Measurements from ENCODE around the gene MARCHF2.

The MARCHF2 gene

DNA sequence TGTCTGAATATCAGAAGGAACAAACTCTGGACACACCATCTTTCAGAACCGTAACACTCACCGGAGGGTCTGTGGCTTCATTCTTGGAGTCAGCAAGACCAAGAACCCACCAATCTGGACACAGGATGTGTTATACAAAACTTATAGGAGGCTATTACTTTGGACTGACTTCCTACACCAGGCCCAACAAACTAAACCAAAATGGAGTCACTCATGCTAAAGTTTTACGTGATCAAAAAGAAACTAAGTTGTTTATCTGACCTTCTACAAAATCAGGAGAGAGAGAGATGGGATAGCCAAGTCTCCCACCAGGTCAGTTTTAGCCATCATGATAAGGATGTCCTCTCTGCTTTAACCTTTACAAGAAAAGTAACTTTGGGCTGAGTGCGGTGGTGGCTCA is 26.1 kb upstream of the MARCHF2 start:
- FAIRE-seq: no peak
- no peak for DNase-seq (ENCODE audit: insufficient read length, low spot score)

DNA sequence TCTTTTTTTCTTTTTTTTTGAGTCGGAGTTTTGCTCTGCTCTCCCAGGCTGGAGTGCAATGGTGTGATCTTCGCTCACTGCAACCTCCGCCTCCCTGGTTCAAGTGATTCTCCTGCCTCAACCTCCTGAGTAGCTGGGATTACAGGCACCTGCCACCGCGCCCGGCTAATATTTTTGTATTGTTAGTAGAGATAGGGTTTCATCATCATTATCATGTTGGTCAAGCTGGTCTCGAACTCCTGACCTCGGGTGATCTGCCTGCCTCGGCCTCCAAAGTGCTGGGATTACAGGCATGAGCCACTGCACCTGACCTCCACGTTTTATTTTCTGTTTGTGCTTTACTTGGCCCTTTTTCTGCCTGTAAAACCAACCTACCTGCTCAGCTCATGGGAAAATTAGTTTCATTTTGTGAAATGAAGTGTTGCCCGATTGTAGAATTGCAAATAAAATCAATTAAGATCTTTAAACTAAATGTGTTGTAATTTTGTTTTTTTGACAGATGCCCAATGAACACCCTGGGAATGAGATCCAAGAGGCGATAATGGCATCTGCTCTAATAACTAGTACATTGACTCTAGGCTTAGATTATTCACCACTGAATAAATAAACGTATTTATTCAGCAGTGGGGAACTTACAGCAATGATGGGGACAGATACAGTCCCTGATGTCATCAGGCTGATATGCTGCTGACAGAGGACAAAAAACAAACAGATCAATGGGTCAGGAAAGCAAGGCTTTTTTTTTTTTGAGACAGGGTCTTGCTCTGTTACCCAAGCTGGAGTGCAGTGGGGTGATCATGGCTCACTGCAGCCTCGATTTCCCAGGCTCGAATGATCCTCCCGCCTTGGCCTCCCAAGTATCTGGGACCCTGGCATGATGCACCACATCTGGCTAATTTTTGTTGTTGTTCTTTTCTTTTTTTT is 25.2 kb upstream of the MARCHF2 start:
- no peak for FAIRE-seq
- no peak for DNase-seq (ENCODE audit: insufficient read length, low spot score)

- no peak for DNase-seq (ENCODE audit: insufficient read length, low spot score)
- no peak for FAIRE-seq
Measured at GRCh38 chr19:8388612-8388958, 24.5 kb upstream of the MARCHF2 start.

DNA sequence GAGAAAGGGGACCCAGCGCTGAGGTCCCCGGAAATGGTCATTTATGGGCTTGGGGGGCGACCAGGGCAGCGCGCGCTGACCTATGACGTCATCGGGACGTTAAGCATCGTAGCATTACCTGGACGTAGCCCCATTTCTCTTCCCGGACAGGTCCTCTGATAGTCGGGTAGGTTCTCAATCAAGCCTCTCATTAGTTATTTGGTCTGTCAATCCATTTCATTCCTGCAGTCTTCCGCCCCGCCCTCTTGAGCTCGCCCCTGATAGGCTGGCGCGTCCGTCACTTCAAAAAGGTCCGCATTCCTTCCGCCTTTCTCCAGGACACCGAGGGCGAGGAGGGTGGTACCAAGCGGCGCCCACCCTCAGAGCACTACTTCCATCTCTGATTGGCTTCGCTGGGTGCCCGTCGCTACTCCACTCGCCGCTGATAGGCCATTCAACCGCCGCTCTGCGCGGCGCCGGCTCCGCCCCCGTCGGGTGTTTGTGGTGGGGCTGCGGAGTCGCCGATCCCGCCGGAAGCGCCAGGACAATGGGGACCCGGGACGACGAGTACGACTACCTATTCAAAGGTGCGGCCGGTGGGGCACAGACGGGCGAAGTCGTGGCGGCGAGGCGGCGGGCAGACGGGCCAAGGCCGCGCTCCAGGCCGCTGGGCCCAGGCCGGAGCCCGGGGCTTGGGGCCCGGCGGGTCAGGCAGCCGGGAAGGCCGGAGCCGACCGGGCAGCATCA is 23.1 kb upstream of the MARCHF2 start, which contains the start of gene RAB11B:
RAB11B (plus strand) TSS at position 470 of the 726 bp plus-strand sequence; CDS start at position 527, 57 bp downstream.
- DNase-seq (ENCODE audit: insufficient read length, low spot score) (peak; percentile 100), FAIRE-seq (peak; percentile 98)

GRCh38 chr19:8390617-8390981 is 22.5 kb upstream of the MARCHF2 start:
- peak; percentile 63 for FAIRE-seq

DNA sequence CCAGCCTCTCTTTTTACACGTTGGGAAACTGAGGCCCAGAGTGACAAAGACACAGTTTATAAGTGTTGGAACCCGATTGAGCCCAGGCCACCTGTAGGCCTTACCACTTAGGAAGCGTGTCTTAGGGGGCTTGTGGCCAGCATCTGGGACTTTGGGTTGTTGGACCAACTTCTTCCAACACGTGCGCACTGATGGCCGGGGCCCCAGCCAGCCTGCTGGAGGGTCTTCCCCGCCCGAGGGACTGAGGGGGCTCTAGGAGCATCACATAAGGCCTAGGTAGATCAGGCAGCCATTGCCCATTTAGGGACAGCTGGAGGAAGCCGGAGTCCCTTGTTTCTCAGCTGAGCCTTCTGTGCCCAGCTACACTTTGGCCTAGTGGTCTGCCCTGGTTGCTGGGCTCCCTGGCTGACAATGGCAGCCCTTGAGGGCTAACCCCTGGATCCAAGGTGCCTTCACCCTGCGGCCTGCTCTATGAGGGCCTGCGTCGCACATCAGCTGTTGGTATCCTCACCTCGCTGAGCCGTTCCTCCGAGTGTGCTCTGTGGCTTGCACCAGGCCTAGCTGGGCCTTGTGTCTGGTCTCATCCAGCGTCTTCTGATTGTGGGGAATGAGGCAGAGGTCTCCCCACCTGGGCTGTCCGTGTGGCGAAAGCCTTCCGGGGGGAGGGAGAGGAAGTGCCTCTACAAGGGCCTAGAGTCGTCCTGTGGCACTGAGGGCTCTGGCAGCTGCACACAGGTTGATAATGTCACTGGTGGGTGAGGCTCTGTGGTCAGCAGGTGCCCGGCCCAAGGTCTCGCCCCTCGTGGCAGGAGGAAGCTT is 21.7 kb upstream of the MARCHF2 start:
- no peak for FAIRE-seq
- DNase-seq (ENCODE audit: insufficient read length, low spot score): no peak

More at GRCh38 chr19:8390617-8390981, 22.5 kb upstream of the MARCHF2 start:
- DNase-seq (ENCODE audit: insufficient read length, low spot score): peak; percentile 88

GRCh38 chr19:8392017-8392591 is 21.0 kb upstream of the MARCHF2 start:
- no peak for DNase-seq (ENCODE audit: insufficient read length, low spot score)
- no peak for FAIRE-seq

DNA sequence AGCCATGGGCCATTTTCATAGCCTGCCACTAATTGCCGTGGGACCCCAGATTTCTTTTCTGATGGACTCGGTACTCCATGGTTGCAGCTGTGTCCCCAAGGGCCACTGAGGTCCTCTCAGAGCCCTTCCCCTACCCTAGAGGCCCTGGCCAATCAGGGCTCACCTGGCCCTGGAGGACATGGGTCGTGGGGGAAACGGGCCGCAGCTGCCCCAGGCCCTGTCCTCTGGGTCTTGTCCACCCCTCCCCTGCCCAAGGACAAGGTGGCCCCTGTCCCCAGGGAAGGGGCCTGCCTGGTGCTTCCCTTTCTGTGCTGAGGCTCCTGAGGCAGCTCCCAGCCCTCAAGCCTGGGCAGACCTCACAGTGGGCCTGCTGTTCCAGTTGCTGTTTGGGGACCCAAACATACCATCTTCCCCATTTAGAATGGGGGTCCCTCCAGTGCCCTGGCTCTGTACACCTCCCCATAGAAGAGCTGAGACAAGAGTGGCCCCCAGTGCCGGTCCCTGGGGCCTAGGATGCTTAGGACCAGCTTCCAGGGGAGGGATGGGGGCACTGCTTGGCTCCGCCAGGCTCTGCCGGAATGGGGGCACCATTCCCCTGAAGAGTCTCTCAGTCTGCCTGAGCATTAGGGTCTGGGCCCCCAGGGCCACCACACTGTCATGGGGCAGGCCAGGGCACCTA is 19.8 kb upstream of the MARCHF2 start:
- DNase-seq (ENCODE audit: insufficient read length, low spot score) (no peak), FAIRE-seq (no peak)

DNA sequence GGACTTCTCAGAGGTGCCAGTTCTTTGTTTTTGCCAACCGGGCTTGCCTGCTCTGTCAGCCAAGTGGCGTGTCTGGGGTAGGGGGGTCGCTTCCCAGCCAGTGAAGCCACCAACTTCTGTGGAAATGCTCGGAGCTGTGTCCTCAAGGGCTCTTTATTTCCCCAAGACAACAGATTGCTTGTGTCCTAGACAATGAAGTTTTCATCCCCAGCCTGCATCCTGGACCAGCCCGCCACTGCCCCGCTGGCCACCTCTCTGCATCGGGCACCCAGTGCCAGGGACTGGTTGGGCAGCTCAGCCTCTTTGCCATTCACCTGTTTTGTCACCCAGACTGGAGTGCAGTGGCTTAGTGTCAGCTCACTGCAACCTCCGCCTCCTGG is 19.2 kb upstream of the MARCHF2 start:
- DNase-seq (ENCODE audit: insufficient read length, low spot score): no peak
- no peak for FAIRE-seq

- FAIRE-seq: no peak
- no peak for DNase-seq (ENCODE audit: insufficient read length, low spot score)
Measured at GRCh38 chr19:8395621-8396082, 17.5 kb upstream of the MARCHF2 start.

DNA sequence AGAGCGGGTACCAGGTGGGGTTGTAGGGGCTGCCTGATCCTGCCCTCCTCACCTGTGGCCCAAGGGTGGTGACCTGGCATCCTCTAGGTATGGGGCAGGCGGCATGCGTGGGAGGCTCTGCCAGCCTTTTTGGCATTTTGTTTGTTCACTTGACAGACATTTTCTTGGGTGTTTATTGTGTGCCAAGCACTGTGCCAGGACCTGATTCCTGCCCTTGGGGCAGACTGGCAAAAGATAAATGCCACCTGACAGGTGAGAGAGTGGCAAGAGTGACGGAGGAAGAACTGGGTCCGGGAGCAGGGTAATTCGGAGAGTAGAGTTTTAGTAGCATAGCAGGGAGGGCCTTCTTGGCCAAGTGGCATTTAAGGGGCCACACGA is 16.9 kb upstream of the MARCHF2 start:
- FAIRE-seq: peak; percentile 33

GRCh38 chr19:8396563-8397203 is 16.4 kb upstream of the MARCHF2 start:
- DNase-seq (ENCODE audit: insufficient read length, low spot score): peak; percentile 52
- peak; percentile 76 for FAIRE-seq

More for the DNA sequence above, 16.9 kb upstream of the MARCHF2 start:
- DNase-seq (ENCODE audit: insufficient read length, low spot score): no peak

DNA sequence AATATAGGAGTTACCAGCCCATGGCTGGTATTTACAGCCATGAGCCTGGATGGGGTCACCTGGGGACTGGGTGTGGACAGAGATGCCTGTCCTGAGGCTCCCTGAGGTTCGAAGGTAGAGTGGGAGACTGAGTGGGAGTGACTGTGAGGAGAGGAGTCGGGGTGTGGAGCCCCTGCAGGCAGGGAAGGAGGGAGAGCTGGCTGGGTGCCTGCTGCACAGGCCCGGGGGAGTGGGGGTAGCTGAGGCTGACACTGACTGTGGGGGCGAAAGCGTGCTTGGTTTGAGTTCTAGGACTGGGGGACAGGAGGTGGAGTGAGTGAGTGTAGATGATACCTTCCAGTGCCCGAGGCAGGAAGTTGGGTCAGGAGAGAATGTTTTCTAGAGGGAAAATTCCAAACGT is 15.8 kb upstream of the MARCHF2 start:
- DNase-seq (ENCODE audit: insufficient read length, low spot score) (no peak), FAIRE-seq (peak; percentile 73)

DNA sequence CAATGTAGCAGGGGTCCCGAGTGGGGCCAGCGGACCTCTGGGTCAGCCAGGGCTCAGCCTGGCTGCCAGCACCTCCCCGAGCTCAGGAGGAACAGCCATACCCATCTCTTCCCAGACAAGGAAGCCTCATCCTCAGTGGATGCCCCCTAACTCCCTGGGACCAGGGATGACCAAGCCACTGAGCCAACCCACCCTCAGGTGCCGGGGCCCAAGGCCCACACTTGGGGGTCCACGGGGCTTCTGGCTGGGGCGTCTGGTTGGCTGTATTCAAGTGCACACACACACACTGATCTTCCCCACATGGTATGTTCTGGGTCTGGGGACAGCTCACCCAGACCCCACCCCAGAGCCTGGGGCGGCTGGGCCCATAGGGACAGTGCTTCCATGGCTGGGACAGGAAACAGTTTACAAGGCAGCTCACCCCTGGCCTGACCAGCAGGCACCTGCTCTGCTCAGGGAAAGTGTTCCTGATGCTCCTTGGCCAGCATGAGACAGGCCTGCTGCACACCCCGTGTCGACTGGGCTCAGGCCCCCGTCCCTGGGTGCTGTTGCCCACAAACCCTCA is 15.3 kb upstream of the MARCHF2 start:
- no peak for DNase-seq (ENCODE audit: insufficient read length, low spot score)
- FAIRE-seq: no peak

DNA sequence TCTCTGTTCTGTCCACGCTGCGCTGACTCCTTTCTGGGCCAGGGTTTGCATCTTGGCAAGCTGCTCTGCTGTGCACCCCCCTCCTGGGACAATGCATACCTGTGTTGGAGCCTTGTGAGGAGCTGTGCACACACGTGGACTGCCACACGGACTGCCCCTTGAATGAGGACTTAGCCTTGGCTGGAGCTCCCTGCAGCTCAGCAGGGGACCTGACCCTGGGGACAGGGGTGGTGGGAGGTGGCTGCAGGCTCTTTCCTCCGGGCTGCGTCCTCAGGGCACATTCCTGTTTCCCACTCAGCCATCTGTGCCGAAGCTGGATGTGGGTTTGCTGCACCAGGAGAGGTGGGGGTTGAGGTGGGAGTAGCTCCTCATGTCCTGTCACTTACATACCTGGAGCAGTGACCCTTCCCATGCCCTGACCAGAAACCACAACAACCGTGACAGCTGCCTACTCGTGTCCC is 14.8 kb upstream of the MARCHF2 start:
- FAIRE-seq (peak; percentile 33), DNase-seq (ENCODE audit: insufficient read length, low spot score) (no peak)

GRCh38 chr19:8399681-8400188 is 13.4 kb upstream of the MARCHF2 start:
- FAIRE-seq: peak; percentile 48

DNA sequence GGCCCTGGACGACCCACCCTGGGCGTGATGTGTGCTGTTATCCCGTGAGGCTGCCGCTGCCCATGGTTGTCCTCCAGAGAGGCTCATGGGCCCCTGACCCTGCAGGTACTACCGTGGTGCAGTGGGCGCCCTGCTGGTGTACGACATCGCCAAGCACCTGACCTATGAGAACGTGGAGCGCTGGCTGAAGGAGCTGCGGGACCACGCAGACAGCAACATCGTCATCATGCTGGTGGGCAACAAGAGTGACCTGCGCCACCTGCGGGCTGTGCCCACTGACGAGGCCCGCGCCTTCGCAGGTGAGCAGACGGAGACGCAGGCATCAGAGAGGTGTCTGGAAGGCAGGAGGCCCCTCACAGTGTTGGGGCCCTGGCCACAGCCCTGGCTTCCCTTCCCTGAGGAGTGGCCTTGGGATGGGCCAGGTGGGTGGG is 11.1 kb upstream of the MARCHF2 start:
- FAIRE-seq: peak; percentile 4
- DNase-seq (ENCODE audit: insufficient read length, low spot score): no peak

More at GRCh38 chr19:8399681-8400188, 13.4 kb upstream of the MARCHF2 start:
- DNase-seq (ENCODE audit: insufficient read length, low spot score): no peak

DNA sequence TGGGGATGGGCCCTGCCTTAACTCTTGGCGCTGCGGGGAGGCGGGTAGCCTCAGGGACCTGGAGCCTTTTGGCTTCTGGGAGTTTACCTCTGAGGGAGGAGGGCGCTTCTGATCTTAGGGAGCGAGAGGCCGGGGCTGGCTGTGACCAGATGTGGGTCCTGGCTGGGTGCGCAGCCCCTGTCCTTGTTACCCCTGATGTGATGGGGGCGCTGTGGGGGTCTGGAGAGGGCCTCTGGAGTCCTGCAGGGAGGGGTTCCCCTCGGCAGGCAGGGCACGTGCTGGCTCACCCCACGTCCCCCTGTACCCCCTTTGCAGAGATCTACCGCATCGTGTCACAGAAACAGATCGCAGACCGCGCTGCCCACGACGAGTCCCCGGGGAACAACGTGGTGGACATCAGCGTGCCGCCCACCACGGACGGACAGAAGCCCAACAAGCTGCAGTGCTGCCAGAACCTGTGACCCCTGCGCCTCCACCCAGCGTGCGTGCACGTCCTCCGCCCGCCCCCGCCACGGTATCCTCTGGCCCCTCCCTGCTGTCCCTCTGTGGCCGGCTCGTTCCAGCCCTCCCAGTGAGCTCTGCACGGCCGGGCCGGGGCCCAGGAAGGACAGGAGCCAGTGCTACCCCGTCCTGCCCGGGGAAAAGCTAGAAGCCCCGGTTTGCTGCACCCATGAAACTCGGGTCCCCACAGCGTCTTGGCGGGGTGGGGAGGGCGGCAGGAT is 9.8 kb upstream of the MARCHF2 start:
- no peak for DNase-seq (ENCODE audit: insufficient read length, low spot score)
- FAIRE-seq: no peak

Data from HTR-8/SVneo (cell line).